GM21515 (cell line): ENCODE data around the gene HES7.
"Not testable (repeated sequence)": the region's sequence is repeated elsewhere in the genome, so short reads cannot be mapped to it uniquely, and the experiment has no call there.

Source experiments
- ATAC-seq: cut with Tn5 transposase; IDR thresholded peaks from one replicate; pipeline ENCODE4 v1.9.1; 2021; ENCODE audit not compliant: unreplicated experiment

HES7 gene

DNA sequence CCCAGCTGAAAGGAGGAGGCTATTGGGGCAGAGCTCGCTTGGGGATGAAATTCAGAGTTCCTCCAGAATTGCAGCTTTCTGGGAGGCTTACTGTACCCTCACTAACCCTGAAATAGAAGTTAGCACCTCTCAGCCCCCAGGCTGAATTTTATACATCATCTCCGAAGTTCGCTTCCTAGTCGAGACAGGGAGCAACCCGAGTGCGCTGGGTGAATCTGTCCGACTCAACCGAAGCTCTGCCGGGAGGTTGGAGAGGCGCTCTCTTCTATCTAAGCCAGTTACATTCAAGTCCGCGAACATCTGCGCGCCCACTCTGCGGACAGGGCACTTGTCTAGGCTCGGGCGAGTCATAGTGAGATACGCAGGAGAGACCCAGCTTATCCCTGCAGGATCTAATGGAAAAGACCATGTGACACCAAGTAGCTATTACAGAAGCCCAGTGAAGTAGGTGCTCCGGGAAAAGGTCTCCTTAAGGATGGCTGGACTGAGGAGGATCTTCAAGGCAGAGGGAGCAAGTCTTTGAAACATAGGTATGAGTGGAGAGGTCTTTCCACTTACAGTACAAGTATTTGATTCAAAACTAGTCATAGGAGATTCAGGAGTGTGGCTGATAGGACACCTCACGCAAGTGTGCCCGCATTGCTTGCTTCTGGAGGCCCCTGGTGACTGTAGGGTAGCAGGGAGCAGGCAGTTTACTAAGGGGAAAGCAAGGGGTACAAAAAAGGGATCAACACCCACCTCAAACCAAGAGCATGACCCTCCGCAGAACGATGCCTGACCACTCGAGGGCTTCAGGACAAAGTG, 646 bp upstream of the HES7 start:
- no peak for ATAC-seq

DNA sequence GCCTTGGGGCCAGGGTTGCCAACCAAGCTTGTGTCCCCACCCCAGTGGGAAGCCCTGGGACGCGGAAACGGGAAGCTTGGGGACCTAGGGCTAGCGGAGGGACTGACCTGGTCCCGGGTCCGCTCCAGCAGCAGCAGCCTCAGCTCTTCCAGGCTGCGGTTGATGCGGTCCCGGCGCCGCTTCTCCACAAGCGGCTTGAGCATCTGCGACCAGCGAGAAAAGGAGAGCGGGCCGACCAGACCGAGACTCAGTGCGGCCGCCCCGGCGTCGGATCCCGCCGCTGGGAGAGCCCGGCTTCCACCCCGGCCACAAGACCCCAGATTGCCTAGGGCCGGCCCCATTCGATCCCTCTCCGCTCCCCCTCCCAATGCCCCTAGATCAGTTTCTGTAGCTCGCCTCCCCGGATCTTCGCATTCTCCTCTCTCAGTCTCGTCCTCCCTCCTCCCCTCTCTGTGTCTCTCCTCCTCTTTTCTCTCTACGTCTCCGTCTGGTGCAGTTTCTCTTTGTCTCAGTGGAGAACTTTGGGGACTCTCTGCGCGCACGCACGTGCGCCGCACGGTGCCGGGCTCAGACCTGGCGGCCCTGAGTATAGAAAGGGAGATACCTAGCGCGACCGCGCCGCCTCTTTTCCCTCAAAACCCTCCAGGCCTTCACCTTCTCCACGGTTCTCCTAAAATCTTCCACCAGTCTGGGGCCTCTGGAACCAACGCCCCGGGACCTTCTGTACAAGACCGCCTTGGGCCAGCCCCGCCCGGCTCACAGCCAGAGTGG, 797 bp downstream of the HES7 start:
- no peak for ATAC-seq

DNA sequence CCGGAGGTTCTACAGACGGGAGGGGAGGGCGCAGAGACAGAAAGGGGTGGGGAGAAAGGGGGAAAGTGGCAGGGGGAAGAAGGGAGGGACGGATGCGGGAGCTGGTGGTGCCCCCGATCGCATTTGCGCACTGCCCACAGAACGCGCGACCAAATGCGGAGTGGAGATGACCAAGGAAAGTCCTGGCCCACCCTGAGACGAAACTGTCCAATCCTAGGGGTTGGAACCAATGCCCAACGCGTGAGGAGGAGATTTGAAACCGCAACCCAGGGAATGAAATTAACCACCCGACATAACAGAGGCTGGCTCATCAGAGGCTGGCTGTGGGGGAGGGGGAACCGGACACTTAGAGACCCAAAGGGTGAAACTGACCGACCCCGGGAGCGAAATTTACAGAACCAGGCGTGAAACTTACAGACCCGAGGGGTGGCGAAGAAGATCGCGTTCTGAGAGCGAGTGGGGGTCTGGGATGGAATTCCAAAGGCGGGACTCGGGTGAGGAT, 1.4 kb downstream of the HES7 start:
- no peak for ATAC-seq

DNA sequence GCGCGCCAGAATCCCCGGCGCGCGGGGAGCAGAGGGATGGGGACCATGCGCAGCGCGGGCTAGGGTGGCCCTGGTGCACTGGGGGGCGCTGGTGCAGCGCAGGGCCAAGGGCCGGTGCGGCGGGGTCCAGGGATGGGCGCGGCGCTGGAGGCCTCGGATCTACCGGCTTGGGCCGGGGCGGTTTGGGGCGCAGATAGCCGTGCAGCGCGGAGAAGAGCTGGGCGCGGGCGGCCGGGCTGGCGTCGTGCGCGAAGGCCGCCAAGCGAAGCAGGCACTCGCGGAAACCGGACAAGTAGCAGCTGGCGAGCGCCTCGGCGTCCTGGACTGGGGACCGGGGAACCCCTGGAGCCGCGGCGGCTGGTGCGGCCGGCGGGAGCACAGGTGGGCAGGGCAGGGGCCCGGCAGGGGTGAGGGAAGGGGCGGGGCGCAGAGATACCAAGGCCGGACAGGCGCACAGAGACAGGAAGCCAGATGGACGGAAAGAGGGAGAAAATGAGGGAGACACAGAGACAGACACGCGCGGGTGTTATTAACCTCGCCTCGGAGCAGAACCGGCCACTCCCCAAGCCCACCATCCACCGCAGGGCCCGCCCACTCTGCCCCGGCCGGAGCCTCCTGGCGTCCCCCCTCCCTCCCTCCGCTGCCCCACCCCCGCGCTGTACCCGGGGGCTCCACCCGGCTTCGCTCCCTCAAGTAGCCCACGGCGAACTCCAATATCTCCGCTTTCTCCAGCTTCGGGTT, 2.1 kb downstream of the HES7 start:
- no peak for ATAC-seq

DNA sequence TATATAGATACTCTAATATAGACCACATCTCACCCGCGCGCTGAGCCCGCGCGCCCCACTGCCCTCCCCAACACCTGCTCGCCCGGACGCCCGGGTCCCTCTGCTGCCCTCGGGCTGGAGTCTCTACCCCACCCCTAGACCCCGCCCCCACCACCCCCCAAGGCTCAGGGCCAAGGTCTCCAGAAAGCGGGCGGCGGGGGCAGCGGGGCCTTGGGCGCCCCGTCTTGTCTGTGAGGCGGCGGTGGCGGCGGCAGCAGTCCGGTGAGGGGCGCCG, 2.6 kb downstream of the HES7 start:
- no peak for ATAC-seq

DNA sequence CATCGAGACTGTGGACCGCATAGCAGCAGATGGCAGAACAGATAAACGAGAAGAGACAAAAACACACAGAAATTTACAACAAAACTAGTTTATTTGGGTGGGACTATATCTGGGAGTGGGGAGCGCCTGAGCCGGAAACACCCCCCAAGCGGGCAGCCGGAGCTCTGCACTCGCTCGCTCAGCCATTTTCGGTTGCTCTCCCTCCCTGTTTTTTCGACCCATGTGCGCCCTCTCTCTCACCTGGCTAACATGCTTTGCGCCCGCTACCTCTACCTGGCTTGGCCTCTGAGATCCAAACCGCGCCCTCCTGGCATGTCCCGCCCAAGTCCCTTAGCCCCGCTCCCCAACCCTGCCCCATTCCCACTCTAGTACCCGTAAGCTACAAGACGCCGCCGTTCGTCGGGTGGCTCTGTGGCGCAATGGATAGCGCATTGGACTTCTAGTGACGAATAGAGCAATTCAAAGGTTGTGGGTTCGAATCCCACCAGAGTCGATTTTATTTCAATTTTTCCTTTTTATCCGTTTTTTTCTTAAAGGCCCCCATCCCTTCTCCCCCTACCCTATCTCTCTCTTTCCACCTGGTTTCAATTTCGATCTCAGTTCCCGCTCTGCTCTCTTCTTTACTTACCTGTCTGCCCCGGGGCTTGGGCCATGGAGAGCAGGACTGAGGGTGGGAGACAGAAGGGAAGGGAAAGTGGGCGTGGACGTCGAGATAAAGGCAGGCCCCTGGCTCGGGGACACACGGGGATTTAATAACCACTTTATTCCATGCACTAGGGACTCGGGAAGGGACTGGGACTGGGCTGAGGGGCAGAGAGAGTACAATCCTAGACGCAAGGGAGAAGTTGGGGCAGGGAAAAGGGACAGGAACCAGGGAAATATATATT, 3.1 kb downstream of the HES7 start:
- no peak for ATAC-seq

DNA sequence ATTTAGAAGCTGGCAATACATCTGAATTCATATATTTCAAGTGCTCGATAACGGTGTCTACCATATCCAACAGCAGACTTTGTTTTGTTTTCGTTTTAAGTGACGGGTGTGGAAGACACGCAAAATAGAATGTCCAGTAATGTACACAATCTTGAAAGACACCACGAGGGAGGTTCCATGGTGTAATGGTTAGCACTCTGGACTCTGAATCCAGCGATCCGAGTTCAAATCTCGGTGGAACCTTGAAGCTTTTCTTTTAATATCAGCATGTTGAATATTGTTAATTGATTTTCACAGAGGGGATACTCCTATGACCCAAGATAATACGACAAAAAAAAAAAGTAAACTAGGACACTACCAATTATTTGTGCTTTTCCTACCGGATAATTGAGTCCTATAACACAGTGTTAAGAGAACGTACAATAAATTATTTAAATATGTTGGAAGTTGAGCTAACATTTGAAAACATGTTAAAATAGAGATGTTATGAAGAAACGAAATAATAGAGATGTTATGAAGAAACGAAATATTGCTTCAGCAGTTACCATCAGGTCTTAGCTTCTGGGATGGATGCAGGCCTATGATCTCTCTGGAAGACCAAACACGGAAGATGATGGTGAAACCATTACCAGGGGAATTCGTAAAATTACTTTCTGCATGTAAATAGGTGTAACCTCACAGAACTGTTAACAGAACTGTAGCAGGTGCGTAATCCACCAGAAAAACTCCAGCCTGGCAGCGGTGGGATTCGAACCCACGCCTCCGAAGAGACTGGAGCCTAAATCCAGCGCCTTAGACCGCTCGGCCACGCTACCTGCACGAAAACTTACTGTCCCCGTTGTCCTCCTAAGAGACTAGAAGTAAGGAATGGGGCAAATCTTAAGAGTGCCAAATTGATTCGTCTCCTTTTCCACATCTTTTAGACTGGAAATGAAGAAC, 4.1 kb downstream of the HES7 start:
- peak; percentile 36 for ATAC-seq

DNA sequence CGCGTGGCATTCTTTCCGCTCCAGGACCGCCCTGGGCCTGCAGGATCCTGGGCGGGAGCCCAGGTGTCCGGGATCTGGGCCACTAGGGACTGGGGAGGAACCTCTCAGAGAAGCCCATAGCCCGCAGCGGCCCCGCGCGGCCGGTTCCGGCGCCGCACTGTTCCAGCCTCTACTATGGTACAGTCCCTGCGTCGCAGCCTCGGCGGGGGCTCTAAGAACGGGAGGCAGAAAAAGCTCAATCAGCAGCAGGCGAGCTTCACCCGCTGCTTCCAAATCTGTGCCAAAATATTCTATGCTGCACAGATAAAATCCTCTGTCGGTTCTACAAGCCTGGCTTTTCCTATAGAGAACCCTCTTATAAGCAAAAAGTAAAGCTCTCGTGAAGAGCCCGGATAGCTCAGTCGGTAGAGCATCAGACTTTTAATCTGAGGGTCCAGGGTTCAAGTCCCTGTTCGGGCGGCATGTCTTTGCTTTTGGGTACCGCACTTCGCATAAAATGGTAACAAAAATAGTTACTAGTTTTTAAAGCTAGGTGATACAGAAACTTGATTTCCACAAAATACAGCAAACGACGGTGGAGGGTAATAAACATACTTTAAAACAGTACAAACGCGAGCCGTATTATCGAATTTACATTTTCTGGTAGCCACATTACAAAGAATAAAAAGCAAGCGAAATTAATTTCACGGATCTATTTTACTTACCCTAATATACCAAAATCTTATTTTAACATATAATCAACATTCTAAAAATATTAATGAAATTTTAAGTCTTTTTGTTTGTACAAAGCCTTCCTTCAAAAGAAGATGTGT, 4.9 kb downstream of the HES7 start:
- peak; percentile 34 for ATAC-seq

DNA sequence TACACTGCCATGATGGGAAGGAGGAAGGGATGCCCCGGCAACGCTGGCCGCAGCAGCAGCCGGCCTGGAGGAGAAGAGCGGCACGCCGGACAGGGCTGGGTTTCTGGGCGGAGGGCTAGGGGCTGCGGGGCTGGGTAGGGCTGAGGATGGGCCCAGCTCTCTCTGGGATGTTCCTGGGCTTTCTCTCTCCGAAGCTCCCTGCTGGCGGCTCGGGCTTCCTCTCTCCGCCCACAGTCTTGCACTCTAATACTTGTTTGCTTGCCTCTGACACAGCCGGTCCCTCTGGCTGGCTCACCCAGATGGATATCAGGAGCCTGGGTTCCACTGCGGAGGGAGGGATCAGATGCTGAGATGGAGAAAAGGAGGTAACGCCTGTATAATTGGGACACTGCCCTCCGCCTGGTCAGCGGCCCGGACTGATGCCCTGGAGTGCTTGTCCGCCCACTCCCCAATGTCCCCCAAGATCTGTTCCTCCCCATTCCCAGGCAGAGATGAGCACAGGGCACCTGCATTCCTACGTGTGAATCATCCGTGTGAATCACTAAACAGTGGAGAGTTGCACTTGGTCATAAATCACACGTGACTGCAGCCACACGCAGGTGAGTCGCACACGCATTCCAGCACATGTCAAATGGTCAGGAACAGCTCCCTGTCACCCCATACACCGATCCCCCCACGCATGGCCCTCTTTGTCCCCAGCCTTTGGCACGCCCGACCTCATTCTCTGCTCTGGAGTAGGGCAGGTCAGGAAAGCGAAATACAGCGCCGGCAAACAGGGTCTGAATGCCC, 5.7 kb downstream of the HES7 start, which contains the start of gene ALOXE3:
ALOXE3 (minus strand) TSS at position 535 of the 789 bp plus-strand sequence; CDS start at position 11, 524 bp downstream.
- no peak for ATAC-seq

DNA sequence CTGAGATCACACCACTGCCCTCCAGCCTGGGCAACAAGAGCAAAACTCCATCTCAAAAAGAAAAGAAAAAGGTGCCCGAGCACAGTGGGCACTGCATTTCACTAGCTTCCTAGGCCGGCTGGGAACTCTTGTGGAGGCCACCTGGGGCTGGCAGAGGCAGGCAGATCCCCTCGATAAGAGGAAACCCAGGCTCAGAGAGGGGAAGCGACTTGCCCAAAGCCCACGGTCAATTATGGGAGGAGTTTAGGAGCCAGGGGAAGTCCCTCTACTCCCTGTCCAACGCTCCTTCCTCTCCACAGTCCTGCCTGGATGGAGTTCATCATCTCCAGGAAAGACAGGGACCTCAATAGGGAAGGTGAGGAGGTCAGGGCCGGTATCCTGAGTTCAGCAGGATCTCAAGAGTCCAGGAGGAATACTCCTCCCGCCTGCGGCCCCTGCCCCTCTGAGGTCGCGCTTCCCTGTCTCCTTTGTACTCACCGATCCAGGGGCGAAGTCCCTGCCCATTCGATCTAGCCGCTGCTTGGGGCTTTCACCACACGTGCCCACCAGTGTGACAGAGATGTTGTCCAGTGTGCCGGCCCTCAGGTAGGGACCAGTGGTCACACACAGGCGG, 6.4 kb downstream of the HES7 start:
- no peak for ATAC-seq

DNA sequence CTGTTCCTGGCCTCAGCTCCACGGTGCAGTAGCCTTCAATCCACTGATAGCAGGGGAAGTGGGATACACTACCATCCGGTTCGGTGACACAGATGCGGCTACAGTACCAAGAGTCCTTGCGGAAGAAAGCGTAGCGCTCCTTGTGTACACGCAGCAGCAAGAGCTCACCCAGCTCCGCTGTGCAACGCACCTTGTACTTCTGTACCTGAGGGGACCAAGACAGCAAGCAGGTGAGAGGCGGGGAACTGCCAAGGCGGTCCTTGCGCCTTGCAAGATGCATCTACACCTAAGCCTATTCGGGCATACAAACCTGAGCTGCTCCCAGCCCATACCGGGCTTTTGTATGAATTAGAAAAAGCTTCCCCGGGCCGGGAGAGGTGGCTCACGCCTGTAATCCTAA, 7.1 kb downstream of the HES7 start:
- ATAC-seq, result no peak

DNA sequence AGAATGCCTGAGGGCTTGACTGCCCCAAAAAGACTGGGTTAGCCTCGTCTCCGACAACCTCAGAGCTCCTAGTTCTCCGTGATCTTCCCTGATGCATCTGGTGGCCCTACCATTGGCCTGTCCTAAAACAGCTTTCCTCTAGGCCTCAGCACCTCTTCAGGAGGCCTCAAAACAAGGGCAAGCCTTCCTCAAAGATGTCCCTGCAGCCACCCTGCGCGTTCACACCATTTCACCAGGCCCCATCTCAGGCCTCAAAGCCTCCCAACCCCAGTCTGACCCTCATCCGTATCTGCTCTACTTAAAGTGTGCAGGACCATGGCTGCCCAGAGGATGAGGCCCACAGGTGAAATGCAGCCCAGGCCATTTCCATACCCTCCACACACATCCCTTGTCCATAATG, 13.0 kb downstream of the HES7 start:
- ATAC-seq, result no peak

DNA sequence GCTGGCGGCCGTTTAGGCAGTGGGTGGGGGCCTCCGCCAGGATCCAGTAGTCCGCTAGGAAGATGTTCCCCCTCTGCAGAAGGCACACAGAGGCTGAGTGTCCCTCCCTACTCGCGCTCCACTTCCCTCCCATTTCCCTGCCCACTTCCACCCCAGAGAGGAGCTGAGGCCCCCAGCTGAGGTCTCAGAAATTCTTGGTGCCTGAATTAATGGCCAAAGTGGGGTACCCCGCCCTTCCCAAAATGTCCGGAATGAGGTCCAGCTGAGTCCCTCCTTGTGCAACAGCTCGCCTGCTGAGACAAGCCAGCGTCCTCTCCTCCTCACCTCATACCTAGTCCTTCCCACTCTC, 13.5 kb downstream of the HES7 start:
- no peak for ATAC-seq

DNA sequence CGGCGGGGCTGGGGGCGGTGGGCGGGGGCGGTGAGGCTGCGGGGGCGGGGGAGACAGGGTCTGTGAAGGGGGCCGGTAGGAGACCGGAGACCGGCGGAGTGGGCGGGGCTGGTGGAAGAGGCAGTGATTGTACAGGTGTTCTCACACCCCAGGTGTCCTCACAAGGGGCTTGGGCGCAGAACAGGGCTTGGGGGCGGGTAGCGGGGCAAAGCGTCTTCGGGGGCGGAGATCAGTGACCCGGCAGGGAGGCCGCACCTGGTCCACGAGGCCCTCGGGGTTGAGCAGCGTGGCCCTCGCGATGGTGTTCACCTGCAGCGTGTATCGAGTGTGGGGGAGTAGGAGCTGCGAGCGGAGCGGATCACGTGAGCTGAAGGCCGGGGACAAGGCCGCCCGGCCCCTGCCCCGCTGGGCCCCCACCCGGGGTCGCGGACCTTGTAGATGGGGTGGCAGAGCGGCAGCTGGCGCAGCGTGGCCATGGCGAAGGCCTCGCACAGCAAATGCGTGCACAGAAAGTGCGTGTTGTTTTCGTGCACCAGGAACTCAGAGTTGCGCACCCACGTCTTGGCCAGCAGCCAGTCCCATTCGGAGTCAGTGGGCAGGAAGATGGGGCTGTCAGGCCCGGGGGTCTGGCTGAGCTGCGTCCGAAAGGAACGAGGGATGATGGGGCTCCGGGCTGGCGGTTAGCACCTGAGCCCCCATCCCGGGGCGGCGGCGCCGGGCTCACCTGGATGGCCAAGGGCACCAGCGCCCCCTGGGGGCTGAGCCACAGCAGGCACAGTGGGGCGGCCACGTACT, 14.0 kb downstream of the HES7 start:
- peak; percentile 69 for ATAC-seq

DNA sequence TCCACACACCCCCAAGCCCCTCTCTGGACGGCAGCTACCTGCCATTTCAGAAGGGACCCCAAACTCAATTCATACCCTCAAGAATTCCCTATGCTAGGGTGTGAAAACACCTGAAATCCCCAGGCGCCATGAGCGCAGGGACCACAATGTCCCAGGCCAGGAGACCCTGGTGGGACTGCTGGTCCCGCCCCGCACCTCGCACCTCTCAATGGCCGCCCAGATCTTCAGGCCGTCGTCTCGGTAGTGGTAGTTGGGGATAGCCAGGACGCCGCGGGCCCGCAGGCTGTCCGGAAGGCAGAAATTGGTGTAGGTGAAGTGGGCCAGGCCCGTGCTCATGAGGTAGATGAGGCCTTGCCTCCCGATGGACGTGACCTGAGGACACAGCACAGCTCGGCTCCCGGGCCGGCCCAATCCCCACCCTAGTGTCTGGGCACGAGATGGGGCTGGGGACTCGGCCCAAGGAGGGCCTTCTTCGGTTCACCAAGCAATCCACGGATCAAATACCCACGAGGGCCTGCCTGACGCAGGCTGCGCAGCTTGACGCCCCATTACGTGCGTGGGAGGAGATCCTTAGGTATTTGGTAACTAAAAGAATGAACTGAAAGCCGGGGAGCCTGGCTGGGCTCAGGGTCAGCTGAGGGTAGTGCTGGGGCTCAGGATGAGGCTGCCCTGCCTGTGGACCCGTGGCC, 14.8 kb downstream of the HES7 start:
- ATAC-seq, result no peak

DNA sequence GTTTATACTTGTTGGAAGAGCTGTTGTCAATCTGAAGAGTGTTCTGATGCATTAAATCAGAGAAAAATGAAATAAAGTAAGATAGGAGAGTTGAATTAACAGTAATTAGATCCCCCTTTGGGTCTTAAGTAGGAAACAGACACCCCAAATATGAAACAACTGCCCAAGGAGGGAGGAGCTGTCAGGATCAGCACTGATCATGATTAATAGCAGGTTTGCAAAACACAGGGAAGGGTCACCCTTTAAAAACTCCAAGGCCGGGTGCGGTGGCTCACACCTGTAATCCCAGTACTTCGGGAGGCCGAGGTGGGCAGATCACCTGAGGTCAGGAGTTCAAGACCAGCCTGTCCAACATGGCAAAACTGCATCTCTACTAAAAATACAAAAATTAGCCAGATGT, 16.9 kb downstream of the HES7 start:
- ATAC-seq, result not testable (repeated sequence)
